ENCODE results near the gene PTTG1. TPM values are rescaled to one million over a fixed set of nuclear protein-coding genes. Genes with fewer than 3 reads are reported as not detected.

The PTTG1 gene
- polyA plus RNA-seq, 1 donor (not counting 4 experiments of a cell fraction or from before 2014, with no cell fraction given) = 112 TPM

GRCh38 chr5:160451281-160451680 lies 29.6 kb downstream of the PTTG1 start:
- dilution Hi-C loops (cut with MboI; ENCODE audit: extremely low pct_ligation_motif_present, low sequenced_read_pairs) = no loop called here
- Histone ChIP-seq H3K9me1 (ENCODE audit: control insufficient read depth, extremely low read depth, insufficient read depth, low read length) (no peaks in the 10 kb centered on the region), H3K9me3 (ENCODE audit: control insufficient read depth, low read depth, low read length) (no peaks in the 10 kb centered on the region), H3K27me3 (ENCODE audit: control insufficient read depth, extremely low read depth, insufficient read depth, low read length) (peaks cover 12% of the 10 kb centered on the region), H3K4me2 (ENCODE audit: control insufficient read depth, extremely low read depth, insufficient read depth, low read depth, low read length) (no peak overlapping the region), H3K27ac (ENCODE audit: control insufficient read depth, insufficient read depth, low read length) (no peak overlapping the region), H3K4me1 (ENCODE audit: control insufficient read depth, extremely low read depth, insufficient read depth, low read length) (no peaks in the 10 kb centered on the region), H4K20me1 (ENCODE audit: control insufficient read depth, extremely low read depth, insufficient read depth, low read length) (no peaks in the 10 kb centered on the region), H3K9ac (ENCODE audit: control insufficient read depth, extremely low read depth, insufficient read depth, low read length) (no peak overlapping the region), H3K4me3 (ENCODE audit: control insufficient read depth in 2 of 3, extremely low read depth in 1 of 3, insufficient read depth in 2 of 3, low read depth in 1 of 3, low read length in 3 of 3) (no peak overlapping the region), H3K36me3 (ENCODE audit: control insufficient read depth in 2 of 2, extremely low read depth in 1 of 2, insufficient read depth in 2 of 2, low read length in 2 of 2) (no peaks in the 10 kb centered on the region), H2AFZ (ENCODE audit: control insufficient read depth, low read length) (no peak overlapping the region), H3K79me2 (ENCODE audit: control insufficient read depth, insufficient read depth, low read length) (no peaks in the 10 kb centered on the region)
- DNase-seq (ENCODE audit: low read depth, low spot score) = no peak
- TF ChIP-seq CTCF (optimal IDR thresholded peaks at IDR 0.05 in 1 of 3, IDR thresholded peaks at IDR 0.05 in 1 of 3, conservative IDR thresholded peaks at IDR 0.05 in 1 of 3; ENCODE audit: extremely low read depth in 1 of 3, insufficient read depth in 2 of 3, low read length in 3 of 3) = no peak
- TF ChIP-seq EZH2 (IDR thresholded peaks at IDR 0.05; ENCODE audit: low read length) = no peak
- no peak for FAIRE-seq

- no peak for FAIRE-seq
- dilution Hi-C loops (cut with MboI; ENCODE audit: extremely low pct_ligation_motif_present, low sequenced_read_pairs) = no loop called here
Measured at GRCh38 chr5:160452036-160452435, 30.4 kb downstream of the PTTG1 start.

More at GRCh38 chr5:160452036-160452435, 30.4 kb downstream of the PTTG1 start:
- TF ChIP-seq CTCF (optimal IDR thresholded peaks at IDR 0.05 in 1 of 3, IDR thresholded peaks at IDR 0.05 in 1 of 3, conservative IDR thresholded peaks at IDR 0.05 in 1 of 3; ENCODE audit: extremely low read depth in 1 of 3, insufficient read depth in 2 of 3, low read length in 3 of 3) (no peak), EZH2 (IDR thresholded peaks at IDR 0.05; ENCODE audit: low read length) (no peak)
- no peaks in the 10 kb centered on the region for H3K4me1 ChIP-seq (ENCODE audit: control insufficient read depth, extremely low read depth, insufficient read depth, low read length)
- DNase-seq (ENCODE audit: low read depth, low spot score) = no peak
- H3K4me3 ChIP-seq (ENCODE audit: control insufficient read depth in 2 of 3, extremely low read depth in 1 of 3, insufficient read depth in 2 of 3, low read depth in 1 of 3, low read length in 3 of 3) = no peak overlapping the region
- no peaks in the 10 kb centered on the region for H3K9me1 ChIP-seq (ENCODE audit: control insufficient read depth, extremely low read depth, insufficient read depth, low read length)
- H2AFZ ChIP-seq (ENCODE audit: control insufficient read depth, low read length) = no peak overlapping the region
- H3K4me2 ChIP-seq (ENCODE audit: control insufficient read depth, extremely low read depth, insufficient read depth, low read depth, low read length) = no peak overlapping the region
- no peaks in the 10 kb centered on the region for H3K9me3 ChIP-seq (ENCODE audit: control insufficient read depth, low read depth, low read length)
- no peak overlapping the region for H3K9ac ChIP-seq (ENCODE audit: control insufficient read depth, extremely low read depth, insufficient read depth, low read length)
- H3K27ac ChIP-seq (ENCODE audit: control insufficient read depth, insufficient read depth, low read length) = no peak overlapping the region
- peaks cover 12% of the 10 kb centered on the region for H3K27me3 ChIP-seq (ENCODE audit: control insufficient read depth, extremely low read depth, insufficient read depth, low read length)
- no peaks in the 10 kb centered on the region for H4K20me1 ChIP-seq (ENCODE audit: control insufficient read depth, extremely low read depth, insufficient read depth, low read length)
- no peaks in the 10 kb centered on the region for H3K36me3 ChIP-seq (ENCODE audit: control insufficient read depth in 2 of 2, extremely low read depth in 1 of 2, insufficient read depth in 2 of 2, low read length in 2 of 2)
- H3K79me2 ChIP-seq (ENCODE audit: control insufficient read depth, insufficient read depth, low read length) = no peaks in the 10 kb centered on the region
